Muscle layer of duodenum (tissue), 2 donors: ENCODE measurements around the gene SORCS2.

Source experiments
- H3K27ac ChIP-seq: one replicate; pipeline ENCODE4 v1.7.0; 2013; ENCODE audit warnings: mild to moderate bottlenecking, low read length
- H3K27me3 ChIP-seq: one replicate; pipeline ENCODE4 v1.7.0; 2013; ENCODE audit warnings: low read depth, mild to moderate bottlenecking, control low read depth, low read length
- H3K36me3 ChIP-seq, 2 donors: one replicate each; pipeline ENCODE4 v1.7.0; 2013; ENCODE audit warnings: low read length in 2 of 2, control low read depth in 1 of 2, mild to moderate bottlenecking in 1 of 2; ENCODE audit not compliant: insufficient read depth in 2 of 2, control insufficient read depth in 1 of 2
- H3K4me1 ChIP-seq, 2 donors: one replicate each; pipeline ENCODE4 v1.7.0; 2013; ENCODE audit warnings: low read length in 2 of 2, mild to moderate bottlenecking in 2 of 2, control low read depth in 1 of 2, moderate library complexity in 1 of 2; ENCODE audit not compliant: insufficient read depth in 2 of 2, control insufficient read depth in 1 of 2
- H3K4me3 ChIP-seq, 2 donors: one replicate each; pipeline ENCODE4 v1.7.0; 2013; ENCODE audit warnings: low read length in 2 of 2, low read depth in 1 of 2, mild to moderate bottlenecking in 1 of 2
- H3K9me3 ChIP-seq, 2 donors: one replicate each; pipeline ENCODE4 v1.7.0; 2013; ENCODE audit warnings: low read length in 2 of 2, control low read depth in 1 of 2, mild to moderate bottlenecking in 1 of 2; ENCODE audit not compliant: control insufficient read depth in 1 of 2
- donor health status: healthy.

Gene SORCS2

GRCh38 chr4:7697343-7697742, 505.0 kb downstream of the SORCS2 start:
- Histone ChIP-seq H3K27me3 (no peaks in the 10 kb centered on the region), H3K27ac (no peak overlapping the region), H3K36me3 (no peaks in the 10 kb centered on the region), H3K4me1 (no peaks in the 10 kb centered on the region), H3K4me3 (no peak overlapping the region), H3K9me3 (no peaks in the 10 kb centered on the region)

GRCh38 chr4:7697821-7698220, 505.5 kb downstream of the SORCS2 start:
- H3K9me3 ChIP-seq: no peaks in the 10 kb centered on the region
- H3K4me1 ChIP-seq: no peaks in the 10 kb centered on the region
- no peaks in the 10 kb centered on the region for H3K36me3 ChIP-seq
- H3K27ac ChIP-seq: no peak overlapping the region
- no peak overlapping the region for H3K4me3 ChIP-seq
- no peaks in the 10 kb centered on the region for H3K27me3 ChIP-seq

- Histone ChIP-seq H3K27ac (no peak overlapping the region), H3K4me3 (no peak overlapping the region), H3K36me3 (no peaks in the 10 kb centered on the region), H3K4me1 (no peaks in the 10 kb centered on the region), H3K27me3 (no peaks in the 10 kb centered on the region), H3K9me3 (no peaks in the 10 kb centered on the region)
Measured at GRCh38 chr4:7698584-7698983, 506.2 kb downstream of the SORCS2 start.

GRCh38 chr4:7699031-7699430, 506.7 kb downstream of the SORCS2 start:
- Histone ChIP-seq H3K9me3 (no peaks in the 10 kb centered on the region), H3K4me3 (no peak overlapping the region), H3K4me1 (no peaks in the 10 kb centered on the region), H3K27ac (no peak overlapping the region), H3K36me3 (no peaks in the 10 kb centered on the region), H3K27me3 (no peaks in the 10 kb centered on the region)

- no peak overlapping the region for H3K4me3 ChIP-seq
- H3K4me1 ChIP-seq: no peaks in the 10 kb centered on the region
- no peaks in the 10 kb centered on the region for H3K27me3 ChIP-seq
- no peaks in the 10 kb centered on the region for H3K36me3 ChIP-seq
- no peaks in the 10 kb centered on the region for H3K9me3 ChIP-seq
- no peak overlapping the region for H3K27ac ChIP-seq
Measured at GRCh38 chr4:7699825-7700224, 507.5 kb downstream of the SORCS2 start.

GRCh38 chr4:7700665-7701064, 508.3 kb downstream of the SORCS2 start:
- Histone ChIP-seq H3K4me1 (no peaks in the 10 kb centered on the region), H3K9me3 (no peaks in the 10 kb centered on the region), H3K4me3 (no peak overlapping the region), H3K27me3 (no peaks in the 10 kb centered on the region), H3K27ac (no peak overlapping the region), H3K36me3 (no peaks in the 10 kb centered on the region)

GRCh38 chr4:7701866-7702649, 509.7 kb downstream of the SORCS2 start:
- H3K4me1 ChIP-seq: no peaks in the 10 kb centered on the region
- no peak overlapping the region for H3K27ac ChIP-seq
- H3K4me3 ChIP-seq: no peak overlapping the region
- no peaks in the 10 kb centered on the region for H3K36me3 ChIP-seq
- H3K9me3 ChIP-seq: no peaks in the 10 kb centered on the region
- no peaks in the 10 kb centered on the region for H3K27me3 ChIP-seq

- no peak overlapping the region for H3K27ac ChIP-seq
- no peak overlapping the region for H3K4me3 ChIP-seq
- no peaks in the 10 kb centered on the region for H3K4me1 ChIP-seq
- no peaks in the 10 kb centered on the region for H3K36me3 ChIP-seq
- no peaks in the 10 kb centered on the region for H3K9me3 ChIP-seq
- no peaks in the 10 kb centered on the region for H3K27me3 ChIP-seq
Measured at GRCh38 chr4:7703688-7704087, 511.4 kb downstream of the SORCS2 start.

GRCh38 chr4:7704091-7704490, 511.8 kb downstream of the SORCS2 start:
- H3K4me1 ChIP-seq: no peaks in the 10 kb centered on the region
- H3K36me3 ChIP-seq: no peaks in the 10 kb centered on the region
- H3K27ac ChIP-seq: no peak overlapping the region
- no peaks in the 10 kb centered on the region for H3K9me3 ChIP-seq
- H3K4me3 ChIP-seq: no peak overlapping the region
- no peaks in the 10 kb centered on the region for H3K27me3 ChIP-seq

GRCh38 chr4:7704625-7705024, 512.3 kb downstream of the SORCS2 start:
- Histone ChIP-seq H3K4me1 (no peaks in the 10 kb centered on the region), H3K36me3 (no peaks in the 10 kb centered on the region), H3K27me3 (no peaks in the 10 kb centered on the region), H3K4me3 (no peak overlapping the region), H3K27ac (no peak overlapping the region), H3K9me3 (no peaks in the 10 kb centered on the region)

GRCh38 chr4:7705062-7705461, 512.7 kb downstream of the SORCS2 start:
- Histone ChIP-seq H3K27ac (no peak overlapping the region), H3K27me3 (no peaks in the 10 kb centered on the region), H3K9me3 (no peaks in the 10 kb centered on the region), H3K36me3 (no peaks in the 10 kb centered on the region), H3K4me1 (no peaks in the 10 kb centered on the region), H3K4me3 (no peak overlapping the region)

GRCh38 chr4:7705593-7705992, 513.3 kb downstream of the SORCS2 start:
- Histone ChIP-seq H3K27me3 (no peaks in the 10 kb centered on the region), H3K36me3 (no peaks in the 10 kb centered on the region), H3K4me1 (no peaks in the 10 kb centered on the region), H3K27ac (no peak overlapping the region), H3K4me3 (no peak overlapping the region), H3K9me3 (no peaks in the 10 kb centered on the region)
